OCI-LY7 (cell line): ENCODE data around the gene ZNF883. TPM values are rescaled to one million over a fixed set of nuclear protein-coding genes. Genes with fewer than 3 reads are reported as not detected.

Source experiments
- BruUV-seq: library from RNA; stranded (reverse); fragments of 400-500 nt; replicated peaks from 2 replicates; lab custom pipeline; 2021; lab: Mats Ljungman, UMichigan
- CTCF ChIA-PET: fragments of 300-600 bp; sonication (Branson Sonifier 250); formaldehyde crosslinking; loops from one replicate; lab custom pipeline; 2022; ENCODE audit warnings: antibody characterized with exemption; ENCODE audit not compliant: unreplicated experiment; lab: Charles Lee
- POLR2A ChIA-PET: fragments of 300-600 bp; sonication (Branson Sonifier 250); formaldehyde crosslinking; loops from one replicate; lab custom pipeline; 2022; ENCODE audit warnings: antibody characterized with exemption; lab: Charles Lee
- DNase-seq: peaks from one replicate; pipeline ENCODE4 v3.0.0-alpha.2; 2015; ENCODE audit warnings: low spot score
- H2AFZ ChIP-seq: fragments of 200-600 bp; sonication (generic), shearing (Covaris generic); 2 replicates; pipeline ENCODE4 v1.6.1; 2014; ENCODE audit warnings: mild to moderate bottlenecking, antibody characterized with exemption, low read length, moderate library complexity
- H3K27ac ChIP-seq: fragments of 200-600 bp; sonication (generic); 2 replicates; pipeline ENCODE4 v1.5.1; 2014; ENCODE audit warnings: mixed run types, low read depth, mild to moderate bottlenecking, moderate library complexity, low read length, inconsistent platforms; ENCODE audit not compliant: poor library complexity, severe bottlenecking
- H3K36me3 ChIP-seq: fragments of 200-600 bp; sonication (generic); 2 replicates; pipeline ENCODE4 v1.6.1; 2014; ENCODE audit warnings: mild to moderate bottlenecking, antibody characterized with exemption, low read length, moderate library complexity, mixed read lengths; ENCODE audit not compliant: insufficient read depth
- H3K4me1 ChIP-seq: fragments of 200-600 bp; sonication (generic); 2 replicates; pipeline ENCODE4 v1.5.1; 2014; ENCODE audit warnings: mild to moderate bottlenecking, low read length; ENCODE audit not compliant: insufficient read depth, poor library complexity, severe bottlenecking
- H3K4me2 ChIP-seq: fragments of 200-600 bp; sonication (generic); 2 replicates; pipeline ENCODE4 v1.6.1; 2014; ENCODE audit warnings: mild to moderate bottlenecking, low read length
- H3K4me3 ChIP-seq: fragments of 200-600 bp; sonication (generic); 2 replicates; pipeline ENCODE4 v1.5.1; 2014; ENCODE audit warnings: mild to moderate bottlenecking, low read depth, low read length; ENCODE audit not compliant: poor library complexity, severe bottlenecking
- H3K79me2 ChIP-seq: fragments of 200-600 bp; sonication (generic); 2 replicates; pipeline ENCODE4 v1.6.1; 2016; ENCODE audit warnings: low read depth, mild to moderate bottlenecking, low read length, moderate library complexity, mixed read lengths; ENCODE audit not compliant: insufficient read depth
- H3K9me2 ChIP-seq: fragments of 200-600 bp; sonication (generic); 2 replicates; pipeline ENCODE4 v1.6.1; 2016; ENCODE audit warnings: mild to moderate bottlenecking, low read length, mixed read lengths; ENCODE audit not compliant: insufficient read depth
- H3K9me3 ChIP-seq: fragments of 200-600 bp; sonication (generic); 2 replicates; pipeline ENCODE4 v1.6.1; 2014; ENCODE audit warnings: mild to moderate bottlenecking, mixed run types, low read length, mixed read lengths
- H4K20me1 ChIP-seq: fragments of 200-600 bp; sonication (generic); 2 replicates; pipeline ENCODE4 v1.6.1; 2014; ENCODE audit warnings: mild to moderate bottlenecking, antibody characterized with exemption, low read length, moderate library complexity, mixed read lengths; ENCODE audit not compliant: insufficient read depth
- CTCF ChIP-seq: fragments of 200-600 bp; sonication (generic); conservative IDR thresholded peaks from 2 replicates; pipeline ENCODE4 v1.5.1; 2014; ENCODE audit warnings: mild to moderate bottlenecking, antibody characterized with exemption, low read length, moderate library complexity, mixed read lengths
- EZH2phosphoT487 ChIP-seq: fragments of 200-600 bp; sonication (generic); IDR thresholded peaks from 2 replicates; pipeline ENCODE4 v1.6.1; 2018; ENCODE audit warnings: low read depth, borderline replicate concordance, mild to moderate bottlenecking, mixed run types, antibody characterized with exemption, low read length, moderate library complexity, mixed read lengths
- intact Hi-C: fragments of 100-400 bp; cut with micrococcal nuclease; formaldehyde crosslinking; loops from one replicate; pipeline ENCODE4 v1.10.0; 2022; ENCODE audit not compliant: unreplicated experiment
- total RNA-seq, 2 experiments: library from RNA; depleted of rRNA in 1 of 2; stranded (reverse); fragments of >200 nt in 1 of 2; shearing (Covaris generic) in 1 of 2; gene quantifications; 2 replicates each; pipeline ENCODE4 v1.2.3, GENCODE V29; 2014 to 2022

The ZNF883 gene
- total RNA-seq, 2 experiments from 2014 or later: not detected

DNA sequence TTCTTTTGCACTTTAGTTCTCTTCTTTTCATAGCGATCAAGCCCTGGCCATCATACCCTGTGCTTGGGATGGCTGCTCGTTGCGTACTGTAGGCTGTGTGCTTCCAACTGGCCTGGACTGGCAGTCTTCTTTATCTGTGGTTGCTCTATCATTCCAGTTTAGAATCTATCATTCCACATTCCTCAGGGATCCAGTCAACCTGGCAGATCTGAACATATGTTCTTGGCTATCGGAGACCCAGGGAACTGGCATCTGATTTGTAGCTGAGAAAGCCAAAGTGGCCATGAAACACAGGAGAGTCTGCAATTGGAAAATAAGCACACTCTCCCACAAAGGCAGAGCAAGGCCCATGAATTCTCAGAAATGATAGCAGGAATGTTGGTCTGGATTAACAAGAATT, 98.7 kb downstream of the ZNF883 start:
- intact Hi-C loops: no loop called here
- no peaks in the 10 kb centered on the region for H3K36me3 ChIP-seq
- no peaks in the 10 kb centered on the region for H4K20me1 ChIP-seq
- DNase-seq: no peak
- no peak overlapping the region for H2AFZ ChIP-seq
- no peak for TF ChIP-seq EZH2phosphoT487
- no peak for TF ChIP-seq CTCF
- H3K27ac ChIP-seq: no peak overlapping the region
- no peak overlapping the region for H3K4me2 ChIP-seq
- CTCF ChIA-PET: no interaction called here
- POLR2A ChIA-PET: no interaction called here
- H3K9me3 ChIP-seq: no peaks in the 10 kb centered on the region
- BruUV-seq: no TSS peak
- H3K9me2 ChIP-seq: no peaks in the 10 kb centered on the region
- no peaks in the 10 kb centered on the region for H3K4me1 ChIP-seq
- H3K79me2 ChIP-seq: no peaks in the 10 kb centered on the region
- no peak overlapping the region for H3K4me3 ChIP-seq

DNA sequence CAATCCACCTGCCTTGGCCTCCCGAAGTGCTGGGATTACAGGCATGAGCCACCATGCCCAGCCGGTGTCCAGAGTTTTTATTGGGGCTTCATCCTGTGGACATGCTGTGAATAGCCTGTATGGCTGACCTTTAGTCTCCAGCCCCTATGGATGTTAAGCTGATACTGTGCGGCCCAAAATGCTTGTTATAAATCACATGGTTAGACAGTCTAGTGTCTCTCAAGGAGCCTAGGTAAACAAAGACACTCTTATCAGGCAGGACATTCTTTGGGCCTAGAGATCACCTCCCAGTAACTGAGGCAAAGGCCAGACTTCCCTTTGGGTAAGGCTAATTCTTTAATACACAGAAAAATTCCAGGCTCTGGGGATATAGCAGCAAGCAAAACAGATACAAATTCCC, 99.4 kb downstream of the ZNF883 start:
- intact Hi-C loops: no loop called here
- TF ChIP-seq CTCF: no peak
- TF ChIP-seq EZH2phosphoT487: no peak
- no peak for DNase-seq
- Histone ChIP-seq H3K4me1 (no peaks in the 10 kb centered on the region), H3K9me2 (no peaks in the 10 kb centered on the region), H3K9me3 (no peaks in the 10 kb centered on the region), H3K27ac (no peak overlapping the region), H3K36me3 (no peaks in the 10 kb centered on the region), H3K79me2 (no peaks in the 10 kb centered on the region), H2AFZ (no peak overlapping the region), H4K20me1 (no peaks in the 10 kb centered on the region), H3K4me3 (no peak overlapping the region), H3K4me2 (no peak overlapping the region)
- ChIA-PET CTCF (no interaction called here), POLR2A (interaction anchor here (0.5 kb wide), 1 partner anchor 985 kb away, joined by 3 read pairs; no protein-coding TSS in a partner anchor)
- BruUV-seq: no TSS peak

- Histone ChIP-seq H3K36me3 (no peaks in the 10 kb centered on the region), H3K9me3 (no peaks in the 10 kb centered on the region), H3K79me2 (no peaks in the 10 kb centered on the region), H3K4me2 (no peak overlapping the region), H4K20me1 (no peaks in the 10 kb centered on the region), H3K9me2 (no peaks in the 10 kb centered on the region), H2AFZ (no peak overlapping the region), H3K4me3 (no peak overlapping the region), H3K4me1 (no peaks in the 10 kb centered on the region), H3K27ac (no peak overlapping the region)
- POLR2A ChIA-PET: no interaction called here
- intact Hi-C loops: no loop called here
- TF ChIP-seq EZH2phosphoT487 (no peak), CTCF (no peak)
- no peak for DNase-seq
- no TSS peak for BruUV-seq
- CTCF ChIA-PET: no interaction called here
Measured at GRCh38 chr9:112911736-112912135, 100.3 kb downstream of the ZNF883 start.

Other genes with a start within 250 kb of the ZNF883 start
- gene SLC46A2, start 121.3 kb downstream of the ZNF883 start, total RNA-seq (2014; rRNA removed; shearing (Covaris generic)): not detected in 2 replicates
- gene SLC46A2, start 121.3 kb downstream of the ZNF883 start, total RNA-seq (2022): not detected in 2 replicates
- 2.3 and 3.5 TPM in 2 replicates for gene ZFP37, start 44.5 kb upstream of the ZNF883 start, total RNA-seq (2014; rRNA removed; shearing (Covaris generic))
- 1.3 and 1.6 TPM in 2 replicates for gene ZFP37, start 44.5 kb upstream of the ZNF883 start, total RNA-seq (2022)
- 0.70 and 2.7 TPM in 2 replicates for gene SLC31A2, start 138.8 kb upstream of the ZNF883 start, total RNA-seq (2014; rRNA removed; shearing (Covaris generic))
- 1.3 and 2.2 TPM in 2 replicates for gene SLC31A2, start 138.8 kb upstream of the ZNF883 start, total RNA-seq (2022)
- gene FKBP15, start 209.1 kb upstream of the ZNF883 start, total RNA-seq (2014; rRNA removed; shearing (Covaris generic)): 25.5 and 39.9 TPM in 2 replicates
- 47.3 and 58.0 TPM in 2 replicates for gene FKBP15, start 209.1 kb upstream of the ZNF883 start, total RNA-seq (2022)
- gene SLC31A1, start 209.4 kb upstream of the ZNF883 start, total RNA-seq (2014; rRNA removed; shearing (Covaris generic)): 3.9 and 4.7 TPM in 2 replicates
- 12.4 and 16.7 TPM in 2 replicates for gene SLC31A1, start 209.4 kb upstream of the ZNF883 start, total RNA-seq (2022)